Measurements from ENCODE around the gene SYAP1. TPM values are rescaled to one million over a fixed set of nuclear protein-coding genes. Genes with fewer than 3 reads are reported as not detected.
A peak's percentile ranks its signal among the peaks of the same experiment; 100 is the strongest.

Gene SYAP1
- polyA plus RNA-seq, 1 donor from 2014 or later: 14.4 TPM

DNA sequence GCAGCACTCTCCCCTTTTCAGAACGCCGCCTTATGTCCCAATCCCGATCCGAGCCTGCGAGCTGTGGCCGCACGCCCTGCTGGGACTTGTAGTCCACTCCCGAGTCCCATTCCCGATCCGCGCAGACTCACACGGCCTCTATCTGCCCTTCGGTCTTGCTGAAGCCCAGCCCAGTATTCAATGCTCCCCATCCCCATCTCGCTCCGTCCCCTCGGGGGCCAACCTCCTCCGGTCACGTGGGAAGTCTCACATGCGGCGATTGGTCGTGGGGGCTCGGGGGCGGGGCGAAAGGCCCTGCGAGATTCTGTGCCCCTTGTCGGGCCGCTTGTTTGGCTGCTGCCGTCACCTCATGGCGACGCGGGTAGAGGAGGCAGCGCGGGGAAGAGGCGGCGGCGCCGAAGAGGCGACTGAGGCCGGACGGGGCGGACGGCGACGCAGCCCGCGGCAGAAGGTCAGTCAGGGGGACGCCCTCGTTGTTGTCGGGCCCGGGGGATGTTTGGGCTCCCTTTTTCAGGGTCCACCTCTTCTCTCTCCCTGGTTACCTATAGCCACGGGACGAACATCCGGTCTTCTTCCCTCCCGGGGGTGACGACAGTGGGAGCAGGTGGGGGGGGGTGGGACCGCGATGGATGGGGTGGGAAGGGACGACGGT is 66.9 kb downstream of the SYAP1 start, which contains the start of gene TXLNG:
Gene TXLNG (plus strand): TSS at position 328 of the 652 bp plus-strand sequence. CDS start 22 bp downstream, at position 350.
- H2AFZ ChIP-seq (ENCODE audit: low read depth, low read length): no peak within 1 kb of the TSS
- peak within 1 kb of the TSS; percentile 25 for H3K4me2 ChIP-seq (ENCODE audit: low read length)
- no peaks in the 10 kb centered on the region for H3K36me3 ChIP-seq (ENCODE audit: insufficient read depth, low read length)
- peaks cover 3% of the 10 kb centered on the region for H3K79me2 ChIP-seq (replicated peaks; ENCODE audit: insufficient read depth, low read length)
- peak within 1 kb of the TSS; percentile 77 for H3K27ac ChIP-seq (ENCODE audit: low read length)
- no peaks in the 10 kb centered on the region for H3K9me3 ChIP-seq (ENCODE audit: low read length)
- H3K27me3 ChIP-seq (ENCODE audit: insufficient read depth, low read depth, low read length): no peaks in the 10 kb centered on the region
- H3K9me2 ChIP-seq (ENCODE audit: insufficient read depth, low read length): no peaks in the 10 kb centered on the region
- no peaks in the 10 kb centered on the region for H4K20me1 ChIP-seq (ENCODE audit: insufficient read depth)
- no peak for TF ChIP-seq EP300 (conservative IDR thresholded peaks at IDR 0.05; ENCODE audit: poor library complexity, severe bottlenecking)
- no peak for TF ChIP-seq RAD21 (conservative IDR thresholded peaks at IDR 0.05)
- peak; percentile 83 for TF ChIP-seq POLR2AphosphoS5 (IDR thresholded peaks at IDR 0.05)
- no peak for TF ChIP-seq SMC3 (conservative IDR thresholded peaks at IDR 0.05; ENCODE audit: poor library complexity)
- TF ChIP-seq, protein P1, sequence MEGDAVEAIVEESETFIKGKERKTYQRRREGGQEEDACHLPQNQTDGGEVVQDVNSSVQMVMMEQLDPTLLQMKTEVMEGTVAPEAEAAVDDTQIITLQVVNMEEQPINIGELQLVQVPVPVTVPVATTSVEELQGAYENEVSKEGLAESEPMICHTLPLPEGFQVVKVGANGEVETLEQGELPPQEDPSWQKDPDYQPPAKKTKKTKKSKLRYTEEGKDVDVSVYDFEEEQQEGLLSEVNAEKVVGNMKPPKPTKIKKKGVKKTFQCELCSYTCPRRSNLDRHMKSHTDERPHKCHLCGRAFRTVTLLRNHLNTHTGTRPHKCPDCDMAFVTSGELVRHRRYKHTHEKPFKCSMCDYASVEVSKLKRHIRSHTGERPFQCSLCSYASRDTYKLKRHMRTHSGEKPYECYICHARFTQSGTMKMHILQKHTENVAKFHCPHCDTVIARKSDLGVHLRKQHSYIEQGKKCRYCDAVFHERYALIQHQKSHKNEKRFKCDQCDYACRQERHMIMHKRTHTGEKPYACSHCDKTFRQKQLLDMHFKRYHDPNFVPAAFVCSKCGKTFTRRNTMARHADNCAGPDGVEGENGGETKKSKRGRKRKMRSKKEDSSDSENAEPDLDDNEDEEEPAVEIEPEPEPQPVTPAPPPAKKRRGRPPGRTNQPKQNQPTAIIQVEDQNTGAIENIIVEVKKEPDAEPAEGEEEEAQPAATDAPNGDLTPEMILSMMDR (IDR thresholded peaks at IDR 0.05; ENCODE audit: poor library complexity, severe bottlenecking): no peak
- no peak for TF ChIP-seq TAF1 (IDR thresholded peaks at IDR 0.05; ENCODE audit: low read depth)
- peak; percentile 59 for TF ChIP-seq MXI1 (conservative IDR thresholded peaks at IDR 0.05; ENCODE audit: poor library complexity, severe bottlenecking)
- TF ChIP-seq, protein P2, sequence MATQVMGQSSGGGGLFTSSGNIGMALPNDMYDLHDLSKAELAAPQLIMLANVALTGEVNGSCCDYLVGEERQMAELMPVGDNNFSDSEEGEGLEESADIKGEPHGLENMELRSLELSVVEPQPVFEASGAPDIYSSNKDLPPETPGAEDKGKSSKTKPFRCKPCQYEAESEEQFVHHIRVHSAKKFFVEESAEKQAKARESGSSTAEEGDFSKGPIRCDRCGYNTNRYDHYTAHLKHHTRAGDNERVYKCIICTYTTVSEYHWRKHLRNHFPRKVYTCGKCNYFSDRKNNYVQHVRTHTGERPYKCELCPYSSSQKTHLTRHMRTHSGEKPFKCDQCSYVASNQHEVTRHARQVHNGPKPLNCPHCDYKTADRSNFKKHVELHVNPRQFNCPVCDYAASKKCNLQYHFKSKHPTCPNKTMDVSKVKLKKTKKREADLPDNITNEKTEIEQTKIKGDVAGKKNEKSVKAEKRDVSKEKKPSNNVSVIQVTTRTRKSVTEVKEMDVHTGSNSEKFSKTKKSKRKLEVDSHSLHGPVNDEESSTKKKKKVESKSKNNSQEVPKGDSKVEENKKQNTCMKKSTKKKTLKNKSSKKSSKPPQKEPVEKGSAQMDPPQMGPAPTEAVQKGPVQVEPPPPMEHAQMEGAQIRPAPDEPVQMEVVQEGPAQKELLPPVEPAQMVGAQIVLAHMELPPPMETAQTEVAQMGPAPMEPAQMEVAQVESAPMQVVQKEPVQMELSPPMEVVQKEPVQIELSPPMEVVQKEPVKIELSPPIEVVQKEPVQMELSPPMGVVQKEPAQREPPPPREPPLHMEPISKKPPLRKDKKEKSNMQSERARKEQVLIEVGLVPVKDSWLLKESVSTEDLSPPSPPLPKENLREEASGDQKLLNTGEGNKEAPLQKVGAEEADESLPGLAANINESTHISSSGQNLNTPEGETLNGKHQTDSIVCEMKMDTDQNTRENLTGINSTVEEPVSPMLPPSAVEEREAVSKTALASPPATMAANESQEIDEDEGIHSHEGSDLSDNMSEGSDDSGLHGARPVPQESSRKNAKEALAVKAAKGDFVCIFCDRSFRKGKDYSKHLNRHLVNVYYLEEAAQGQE (IDR thresholded peaks at IDR 0.05; ENCODE audit: borderline replicate concordance): peak; percentile 69
- TF ChIP-seq EZH2 (IDR thresholded peaks at IDR 0.05; ENCODE audit: borderline replicate concordance, insufficient read depth, low read length, poor library complexity, severe bottlenecking): no peak
- peak within 1 kb of the TSS; percentile 73 for H3K9ac ChIP-seq (ENCODE audit: low read length)
- no peaks in the 10 kb centered on the region for H3F3A ChIP-seq (ENCODE audit: insufficient read depth, low read length, poor library complexity, severe bottlenecking)
- H3K4me3 ChIP-seq (ENCODE audit: low read length): peak within 1 kb of the TSS; percentile 75

DNA sequence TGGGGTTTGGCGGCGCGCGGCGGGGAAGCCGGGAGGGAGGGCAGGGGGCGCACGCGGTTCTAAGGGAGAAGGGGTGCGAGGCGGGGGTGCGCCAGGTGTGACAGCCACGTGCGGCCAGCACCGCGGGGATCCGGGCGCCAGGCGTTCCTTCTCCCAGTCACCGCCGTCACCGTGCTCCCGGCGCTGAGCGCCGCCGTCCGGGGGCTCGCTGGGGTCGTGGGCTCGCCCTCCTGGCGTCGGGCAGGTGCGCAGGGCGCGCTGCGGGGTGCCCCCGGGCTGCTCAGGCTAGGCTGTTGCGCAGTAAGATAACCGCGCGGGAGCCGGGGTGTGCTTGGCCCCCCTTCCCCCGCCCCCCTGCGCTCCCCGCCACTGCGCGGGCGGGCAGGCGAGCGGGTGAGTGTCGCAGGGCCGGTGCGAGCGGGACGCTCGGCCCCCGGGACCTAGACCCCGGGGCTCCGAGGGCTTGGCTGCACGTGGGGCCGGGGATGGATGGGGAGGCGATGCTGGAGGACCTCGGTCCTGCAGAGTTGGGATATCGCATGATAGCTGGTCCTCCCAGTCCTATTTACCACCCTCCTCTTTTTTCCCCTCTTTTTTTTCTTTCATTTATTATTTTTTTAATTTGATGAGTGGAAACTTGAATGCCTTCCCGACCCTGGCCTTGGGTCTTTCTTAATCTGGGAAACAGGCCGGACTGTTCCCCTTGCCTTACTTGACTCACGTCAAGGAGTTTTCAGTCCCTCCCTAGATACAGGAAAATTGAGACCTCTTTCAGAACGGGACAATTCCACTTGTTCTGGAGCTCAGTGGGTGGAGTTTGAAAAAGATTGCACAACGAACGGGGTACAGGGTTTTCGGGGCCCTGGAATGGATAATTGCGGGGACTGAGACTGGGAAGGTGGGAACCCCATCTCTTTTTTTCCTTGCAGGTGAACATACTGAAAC is 67.7 kb downstream of the SYAP1 start:
- peak overlapping the region; percentile 25 for H3K4me2 ChIP-seq (ENCODE audit: low read length)
- no peaks in the 10 kb centered on the region for H3K9me2 ChIP-seq (ENCODE audit: insufficient read depth, low read length)
- H3K27ac ChIP-seq (ENCODE audit: low read length): peak overlapping the region; percentile 77
- H3K79me2 ChIP-seq (replicated peaks; ENCODE audit: insufficient read depth, low read length): peaks cover 3% of the 10 kb centered on the region
- H3F3A ChIP-seq (ENCODE audit: insufficient read depth, low read length, poor library complexity, severe bottlenecking): no peaks in the 10 kb centered on the region
- no peak overlapping the region for H2AFZ ChIP-seq (ENCODE audit: low read depth, low read length)
- H3K9me3 ChIP-seq (ENCODE audit: low read length): no peaks in the 10 kb centered on the region
- H4K20me1 ChIP-seq (ENCODE audit: insufficient read depth): no peaks in the 10 kb centered on the region
- peak; percentile 81 for TF ChIP-seq MXI1 (conservative IDR thresholded peaks at IDR 0.05; ENCODE audit: poor library complexity, severe bottlenecking)
- TF ChIP-seq, protein P1 (IDR thresholded peaks at IDR 0.05; ENCODE audit: poor library complexity, severe bottlenecking): no peak
- H3K9ac ChIP-seq (ENCODE audit: low read length): peak overlapping the region; percentile 73
- H3K4me3 ChIP-seq (ENCODE audit: low read length): peak overlapping the region; percentile 75
- H3K27me3 ChIP-seq (ENCODE audit: insufficient read depth, low read depth, low read length): no peaks in the 10 kb centered on the region
- H3K36me3 ChIP-seq (ENCODE audit: insufficient read depth, low read length): no peaks in the 10 kb centered on the region
